Raji (cell line): Measurements from ENCODE around the gene TJP3.

Experiments
- POLR2A ChIP-seq: IDR thresholded peaks from 2 replicates; pipeline ENCODE4 v1.6.1; 2011; ENCODE audit warnings: low read depth, low read length, control low read depth; ENCODE audit not compliant: insufficient read depth

The TJP3 gene

DNA sequence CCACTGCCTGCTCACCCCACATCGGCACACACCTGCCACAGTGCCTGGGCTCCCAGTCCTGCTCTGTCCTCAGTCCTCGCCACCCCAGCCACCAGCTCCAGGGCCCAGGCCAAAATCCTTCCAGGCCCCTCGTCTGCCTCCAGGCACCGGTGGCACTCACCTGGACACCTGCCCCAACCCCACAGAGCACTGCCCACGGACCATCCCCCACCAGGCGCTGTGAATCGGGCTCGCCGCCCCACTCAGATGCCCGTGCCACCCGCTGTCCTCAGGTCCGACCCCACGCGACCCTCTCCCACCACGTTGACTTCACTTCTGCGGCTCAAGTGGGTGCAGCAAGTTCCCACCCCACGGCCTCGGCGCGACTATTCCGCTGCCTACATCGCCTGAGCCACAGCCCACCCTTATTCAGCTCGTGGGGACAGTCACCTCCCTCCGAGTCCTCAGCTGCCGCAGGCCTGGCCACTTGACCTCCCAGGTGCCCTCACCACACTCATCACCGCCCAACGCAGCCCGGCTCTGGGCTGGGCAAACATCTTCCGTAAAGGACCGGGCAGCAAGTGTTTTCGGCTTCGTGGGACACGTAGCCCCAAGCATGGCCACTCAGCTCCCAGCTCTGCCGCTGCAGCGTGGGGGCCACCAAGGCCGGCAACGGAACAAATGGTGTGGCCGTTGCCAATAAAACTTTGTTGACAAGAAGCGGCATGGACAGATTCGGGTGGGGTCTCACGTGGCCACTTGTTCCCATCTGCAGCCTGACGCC is 13.6 kb upstream of the TJP3 start:
- no peak for TF ChIP-seq POLR2A

GRCh38 chr19:3695124-3695733 is 13.0 kb upstream of the TJP3 start:
- no peak for TF ChIP-seq POLR2A

DNA sequence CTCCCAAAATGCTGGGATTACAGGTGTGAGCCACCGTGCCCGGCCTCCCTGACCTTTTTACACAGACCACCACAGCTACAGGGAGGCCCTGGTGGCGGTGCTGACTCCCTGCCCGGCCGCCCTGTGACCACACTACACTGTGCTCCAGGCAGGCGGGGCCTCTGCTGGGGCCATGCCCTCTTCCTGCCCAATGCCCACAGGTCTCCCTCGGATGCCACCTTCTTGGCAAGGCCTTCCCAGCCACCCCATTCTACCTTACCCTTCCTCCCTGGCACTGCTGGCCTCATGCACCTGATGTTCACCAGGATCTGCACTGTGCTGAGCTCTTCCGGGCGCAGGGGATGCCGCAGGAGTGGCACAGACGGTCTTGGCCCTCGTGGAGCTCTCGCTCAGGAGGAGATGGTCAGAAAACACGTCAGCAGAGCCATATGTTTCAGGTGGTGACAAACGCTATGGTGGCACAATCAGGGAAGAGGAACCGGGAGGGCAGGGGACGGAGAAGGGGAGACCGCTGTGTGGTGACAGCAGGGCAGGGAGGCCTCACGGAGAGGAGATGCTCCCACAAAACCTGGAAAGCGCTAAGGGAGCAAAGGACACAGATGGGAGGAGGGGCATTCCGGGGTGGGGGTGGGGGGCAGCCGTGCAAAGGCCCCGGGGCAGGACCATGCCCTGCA is 12.1 kb upstream of the TJP3 start:
- TF ChIP-seq POLR2A = no peak

GRCh38 chr19:3696660-3696995 is 11.6 kb upstream of the TJP3 start:
- no peak for TF ChIP-seq POLR2A

DNA sequence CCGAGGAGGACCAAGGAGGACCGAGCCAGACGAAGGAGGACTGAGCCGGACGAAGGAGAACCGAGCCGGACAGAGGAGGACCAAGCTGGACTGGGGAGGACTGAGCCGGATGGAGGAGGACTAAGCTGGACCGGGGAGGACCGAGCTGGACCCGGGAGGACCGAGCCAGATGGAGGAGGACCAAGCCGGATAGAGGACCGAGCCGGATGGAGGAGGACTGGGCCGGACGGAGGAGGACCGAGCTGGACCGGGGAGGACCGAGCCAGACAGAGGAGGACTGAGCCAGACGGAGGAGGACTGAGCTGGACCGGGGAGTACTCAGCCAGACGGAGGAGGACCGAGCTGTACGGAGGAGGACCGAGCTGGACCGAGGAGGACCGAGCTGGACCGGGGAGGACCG is 11.1 kb upstream of the TJP3 start:
- no peak for TF ChIP-seq POLR2A

- no peak for TF ChIP-seq POLR2A
These were observed 10.4 kb upstream of the TJP3 start for GRCh38 chr19:3697671-3698385.

DNA sequence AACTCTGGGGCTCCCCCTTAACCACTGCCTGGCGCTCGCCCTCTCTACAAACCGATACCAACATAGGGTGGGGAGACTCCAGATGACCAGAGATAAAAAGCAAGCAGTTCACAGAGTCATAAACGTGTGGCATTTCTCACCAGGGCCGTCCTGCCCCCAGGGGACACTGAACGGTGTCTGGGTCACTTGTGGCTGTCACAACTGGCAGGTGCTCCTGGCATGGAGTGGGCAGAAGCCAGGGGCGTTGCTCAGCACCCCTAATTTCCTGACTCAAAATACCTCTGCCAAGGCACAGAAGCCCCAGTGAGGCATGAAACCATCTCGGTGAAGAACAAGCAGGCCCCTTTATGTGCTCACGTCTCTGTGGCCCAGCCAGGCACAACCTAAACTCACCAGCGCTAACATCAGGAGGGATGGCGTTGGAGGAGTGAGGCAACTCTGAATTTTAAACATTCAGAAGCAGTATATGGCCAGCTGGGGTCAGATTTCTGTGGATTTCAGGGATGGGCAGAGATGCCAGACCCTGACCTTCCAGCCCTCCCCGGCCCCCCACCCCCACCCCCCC is 9.7 kb upstream of the TJP3 start:
- no peak for TF ChIP-seq POLR2A

- TF ChIP-seq POLR2A = no peak
These were observed 9.0 kb upstream of the TJP3 start for GRCh38 chr19:3698974-3699740.

- TF ChIP-seq POLR2A = no peak
These were observed 8.4 kb upstream of the TJP3 start for GRCh38 chr19:3699741-3700241.

GRCh38 chr19:3700242-3701032 is 7.7 kb upstream of the TJP3 start, which contains the start of gene PIP5K1C:
TSS of gene PIP5K1C (minus strand) at chr19:3700468. CDS start at chr19:3700390, 78 bp downstream.
- peak; percentile 59 for TF ChIP-seq POLR2A

GRCh38 chr19:3701200-3701599 is 7.0 kb upstream of the TJP3 start:
- no peak for TF ChIP-seq POLR2A

DNA sequence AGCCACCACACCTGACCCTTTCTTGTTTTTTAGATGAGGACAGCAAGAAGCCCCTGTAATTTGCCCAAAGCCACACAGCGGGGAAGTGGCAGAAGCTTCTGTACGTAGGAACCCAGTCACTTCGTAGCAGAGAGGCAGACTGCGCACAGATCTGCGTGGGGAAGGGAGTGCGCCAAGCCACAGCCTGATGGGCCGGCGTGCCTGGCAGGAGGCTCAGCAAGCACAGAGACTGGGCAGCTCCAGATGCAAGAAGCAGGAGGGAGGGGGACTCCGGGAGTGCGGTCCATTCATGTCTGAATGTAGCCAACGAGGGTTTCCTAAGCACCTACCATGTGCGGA is 347 bp upstream of the TJP3 start:
- TF ChIP-seq POLR2A = no peak

DNA sequence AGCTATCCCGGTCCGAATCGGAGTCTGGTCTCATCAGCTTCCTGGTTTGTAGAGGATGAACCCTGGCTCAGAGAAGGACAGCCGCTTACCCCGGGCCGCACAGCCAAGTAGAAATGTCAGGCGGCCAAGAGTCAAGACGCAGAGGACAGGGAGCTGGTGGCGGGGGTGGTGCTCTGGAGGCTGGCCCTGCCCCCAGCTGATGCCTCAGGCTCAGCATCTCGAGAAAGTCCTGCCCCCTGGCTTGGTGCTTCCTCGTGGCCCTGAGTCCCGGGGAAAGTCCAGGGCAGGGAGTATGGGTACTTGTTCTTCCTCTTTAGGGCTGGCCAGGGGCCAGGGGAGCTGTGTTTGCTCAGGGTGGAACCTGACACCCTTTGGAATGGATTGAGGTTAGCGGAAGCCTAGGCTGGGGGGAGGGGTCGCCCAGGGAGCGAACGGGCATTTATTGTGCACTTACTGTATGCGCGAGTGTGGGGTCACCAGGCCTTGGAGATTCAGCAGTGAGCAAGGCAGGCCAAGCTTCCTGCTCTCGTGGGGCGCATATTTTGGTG is 2.2 kb downstream of the TJP3 start:
- TF ChIP-seq POLR2A = no peak
